CD4-positive, alpha-beta T cell treated with Interleukin-6 at 100 ng/mL for 8 hours (primary cell): ENCODE results near the gene AAR2.

Experiments used
- DNase-seq: peaks from one replicate; pipeline ENCODE4 v3.0.0-alpha.2; 2020; ENCODE audit warnings: mixed read lengths, low spot score

The AAR2 gene

GRCh38 chr20:36260316-36260715 is 24.0 kb downstream of the AAR2 start:
- no peak for DNase-seq

- DNase-seq = no peak
Observed at GRCh38 chr20:36261389-36262105, 25.3 kb downstream of the AAR2 start.

GRCh38 chr20:36262440-36262839 is 26.2 kb downstream of the AAR2 start:
- DNase-seq = no peak

GRCh38 chr20:36264426-36265246 is 28.4 kb downstream of the AAR2 start:
- no peak for DNase-seq

- no peak for DNase-seq
Observed at GRCh38 chr20:36266189-36266588, 29.9 kb downstream of the AAR2 start.

- DNase-seq = no peak
Observed at GRCh38 chr20:36267605-36268381, 31.5 kb downstream of the AAR2 start.

GRCh38 chr20:36268440-36269342 is 32.4 kb downstream of the AAR2 start:
- no peak for DNase-seq

GRCh38 chr20:36269507-36269906 is 33.2 kb downstream of the AAR2 start:
- no peak for DNase-seq

- no peak for DNase-seq
Observed at GRCh38 chr20:36270744-36271638, 34.7 kb downstream of the AAR2 start.

- no peak for DNase-seq
Observed at GRCh38 chr20:36271639-36272546, 35.6 kb downstream of the AAR2 start.

GRCh38 chr20:36272547-36273220 is 36.4 kb downstream of the AAR2 start:
- DNase-seq = no peak

- no peak for DNase-seq
Observed at GRCh38 chr20:36273414-36274180, 37.3 kb downstream of the AAR2 start.

GRCh38 chr20:36274181-36274841 is 38.0 kb downstream of the AAR2 start:
- no peak for DNase-seq

- DNase-seq = no peak
Observed at GRCh38 chr20:36275011-36275410, 38.7 kb downstream of the AAR2 start.

GRCh38 chr20:36275441-36276189 is 39.3 kb downstream of the AAR2 start:
- no peak for DNase-seq

GRCh38 chr20:36277546-36277945 is 41.3 kb downstream of the AAR2 start:
- DNase-seq = no peak

GRCh38 chr20:36279362-36279761 is 43.1 kb downstream of the AAR2 start:
- DNase-seq = no peak
